A549 (cell line): ENCODE results near the gene CPLANE1. TPM values are rescaled to one million over a fixed set of nuclear protein-coding genes. Genes with fewer than 3 reads are reported as not detected.
"Not testable (repeated sequence)": the region's sequence is repeated elsewhere in the genome, so short reads cannot be mapped to it uniquely, and the experiment has no call there.

Source experiments
- ATAC-seq, 2 experiments: fragments of 200-7000 bp in 1 of 2; fragments of >200 bp in 1 of 2; cut with Nextera tagmentation in 1 of 2; cut with Tn5 transposase in 1 of 2; 3 replicates each; pipeline versions ENCODE4 v1.8.0 to v1.9.1; 2018 to 2020; ENCODE audit warnings: mild to moderate bottlenecking in 1 of 2, moderate library complexity in 1 of 2
- CTCF ChIA-PET: fragments of 300-600 bp; sonication (Branson Sonifier 250); formaldehyde crosslinking; extraction: SDS; loops from one replicate; lab custom pipeline; 2021; ENCODE audit warnings: antibody characterized with exemption, inconsistent platforms; lab: Yijun Ruan, JAX
- POLR2A ChIA-PET: fragments of 350-600 bp; formaldehyde crosslinking; extraction: SDS; loops from one replicate; lab custom pipeline; 2021; ENCODE audit warnings: antibody characterized with exemption, inconsistent platforms; lab: Yijun Ruan, JAX
- DNase-seq, 2 experiments: peaks; one replicate each; pipeline versions ENCODE4 v3.0.0 to v3.0.0-alpha.2; 2011 to 2016; ENCODE audit warnings: low read depth in 1 of 2, low spot score in 1 of 2
- FAIRE-seq: peaks from 2 replicates; lab custom pipeline; 2011; peaks lifted over from hg19 to GRCh38; lab: Jason Lieb, UNC
- H3K27ac ChIP-seq, 2 experiments: fragments of >200 bp; sonication (Bioruptor Twin); formaldehyde crosslinking; 3 replicates each; pipeline ENCODE4 v1.5.1; 2016 to 2017
- H3K4me1 ChIP-seq: fragments of >200 bp; sonication (Bioruptor Twin); formaldehyde crosslinking; 3 replicates; pipeline ENCODE4 v1.6.1; 2016
- H3K4me2 ChIP-seq: fragments of >200 bp; sonication (Bioruptor Twin); formaldehyde crosslinking; 3 replicates; pipeline ENCODE4 v1.6.1; 2016
- H3K4me3 ChIP-seq: fragments of >200 bp; sonication (Bioruptor Twin); formaldehyde crosslinking; 3 replicates; pipeline ENCODE4 v1.5.1; 2016
- H3K9me3 ChIP-seq: fragments of >200 bp; sonication (Bioruptor Twin); formaldehyde crosslinking; 3 replicates; pipeline ENCODE4 v1.6.1; 2016
- ATOH8 ChIP-seq: fragments of 250-450 bp; sonication (Bioruptor Pico); IDR thresholded peaks from 2 replicates; pipeline ENCODE4 v1.5.0; 2020; ENCODE audit warnings: low read depth, mild to moderate bottlenecking, moderate library complexity
- BHLHE40 ChIP-seq: IDR thresholded peaks from 2 replicates; pipeline ENCODE4 v1.6.1; 2012; ENCODE audit warnings: low read depth, low read length, inconsistent platforms
- CHD4 ChIP-seq: fragments of 200-600 bp; sonication (generic); IDR thresholded peaks from 2 replicates; pipeline ENCODE4 v1.6.1; 2016; ENCODE audit warnings: antibody characterized with exemption, mild to moderate bottlenecking, borderline replicate concordance
- E2F6 ChIP-seq: IDR thresholded peaks from 2 replicates; pipeline ENCODE4 v1.6.1; 2012; ENCODE audit warnings: low read depth, borderline replicate concordance
- EHMT2 ChIP-seq: fragments of 200-600 bp; sonication (generic); IDR thresholded peaks from 2 replicates; pipeline ENCODE4 v1.6.1; 2016; ENCODE audit warnings: antibody characterized with exemption, low read depth, mild to moderate bottlenecking, moderate library complexity
- ELK1 ChIP-seq: fragments of 150-350 bp; IDR thresholded peaks from 2 replicates; pipeline ENCODE4 v1.6.1; 2014; ENCODE audit warnings: low read depth, mild to moderate bottlenecking, low read length
- EP300 ChIP-seq, 2 experiments: fragments of >200 bp; sonication (Bioruptor Twin); formaldehyde crosslinking; IDR thresholded peaks; 2 replicates in 1 of 2; 3 replicates in 1 of 2; pipeline ENCODE4 v1.6.1; 2016 to 2017
- ESRRA ChIP-seq: fragments of 150-350 bp; IDR thresholded peaks from 2 replicates; pipeline ENCODE4 v1.6.1; 2014; ENCODE audit warnings: mild to moderate bottlenecking, low read length, borderline replicate concordance
- FOSB ChIP-seq: fragments of 250-450 bp; sonication (Bioruptor Pico); IDR thresholded peaks from 2 replicates; pipeline ENCODE4 v1.5.0; 2020; ENCODE audit warnings: mild to moderate bottlenecking, moderate library complexity
- HMGXB4 ChIP-seq: fragments of 250-450 bp; sonication (Bioruptor Pico); IDR thresholded peaks from 2 replicates; pipeline ENCODE4 v1.5.0; 2021; ENCODE audit warnings: mild to moderate bottlenecking, moderate library complexity, borderline replicate concordance
- JUN ChIP-seq, 2 experiments: fragments of >200 bp; sonication (Bioruptor Twin); formaldehyde crosslinking; IDR thresholded peaks; 2 replicates in 1 of 2; 3 replicates in 1 of 2; pipeline ENCODE4 v1.6.1; 2016 to 2017
- JUNB ChIP-seq: fragments of >200 bp; sonication (Bioruptor Twin); formaldehyde crosslinking; IDR thresholded peaks from 2 replicates; pipeline ENCODE4 v1.6.1; 2016
- MAX ChIP-seq: IDR thresholded peaks from 2 replicates; pipeline ENCODE4 v1.6.1; 2012
- PHF8 ChIP-seq: fragments of 200-600 bp; sonication (generic); IDR thresholded peaks from 2 replicates; pipeline ENCODE4 v1.6.1; 2016; ENCODE audit warnings: low read depth, mild to moderate bottlenecking, antibody characterized with exemption, moderate library complexity, borderline replicate concordance
- RCOR1 ChIP-seq: fragments of 150-350 bp; IDR thresholded peaks from 2 replicates; pipeline ENCODE4 v1.6.1; 2014; ENCODE audit warnings: antibody characterized with exemption, low read length, low read depth
- SMC3 ChIP-seq: fragments of >200 bp; sonication (Bioruptor Twin); formaldehyde crosslinking; IDR thresholded peaks from 3 replicates; pipeline ENCODE4 v1.6.1; 2018; ENCODE audit warnings: inconsistent platforms
- SREBF2 ChIP-seq: fragments of 450-650 bp; IDR thresholded peaks from 2 replicates; pipeline ENCODE4 v1.6.1; 2014; ENCODE audit warnings: mild to moderate bottlenecking, moderate library complexity
- ZNF302 ChIP-seq: fragments of 250-450 bp; sonication (Bioruptor Pico); IDR thresholded peaks from 2 replicates; pipeline ENCODE4 v1.9.0; 2021; ENCODE audit warnings: inconsistent platforms, mild to moderate bottlenecking, moderate library complexity
- WGBS: methylation state at CpG from one replicate; pipeline ENCODE4 v1.1.6; 2017; ENCODE audit errors: missing lambda C conversion rate; 5-methylcytosine and 5-hydroxymethylcytosine counted together
- polyA plus RNA-seq, 4 experiments: library from polyadenylated mRNA; depleted of rRNA in 3 of 4; stranded (reverse); fragments of >200 nt; fragmentation: RNase III in 1 of 4; extraction: RNeasy Plus Mini Kit Qiagen cat#74134 plus additional on column Dnase treatment in 1 of 4; gene quantifications; 2 replicates in 3 of 4; 3 replicates in 1 of 4; pipeline ENCODE4 v1.2.3, GENCODE V29; 2011 to 2017

CPLANE1 gene
- polyA plus RNA-seq, 2 of the 4 experiments (the other 2 are of a cell fraction), result 5.5 to 15.7 TPM

- FAIRE-seq, result peak; percentile 18
- H3K9me3 ChIP-seq, result no peaks in the 10 kb centered on the region
- no peaks in the 10 kb centered on the region for H3K4me1 ChIP-seq
- no peak for ATAC-seq
- DNase-seq, result no peak
- no peak overlapping the region for H3K4me2 ChIP-seq
- TF ChIP-seq EP300 (IDR thresholded peaks at IDR 0.05) (no peak), RCOR1 (no peak), FOSB (CRISPR knock-in tag) (no peak), BHLHE40 (no peak), ELK1 (no peak), HMGXB4 (CRISPR knock-in tag) (no peak), PHF8 (no peak), ATOH8 (no peak), SREBF2 (no peak), SMC3 (no peak), CHD4 (no peak), EHMT2 (no peak), ZNF302 (CRISPR knock-in tag) (no peak), ESRRA (no peak), JUNB (no peak), E2F6 (no peak), MAX (no peak), JUN (IDR thresholded peaks at IDR 0.05) (no peak)
- TF ChIP-seq, all 56 proteins: peak for 0
- Histone ChIP-seq H3K4me3 (no peak overlapping the region), H3K27ac (no peak overlapping the region)
- CTCF ChIA-PET, result interaction anchor here (0.6 kb wide), 1 partner anchor 128 kb away, joined by 3 read pairs; no protein-coding TSS in a partner anchor
- POLR2A ChIA-PET, result no interaction called here
Observed at GRCh38 chr5:37222181-37222580, 27.0 kb downstream of the CPLANE1 start.

GRCh38 chr5:37220426-37220825 lies 28.8 kb downstream of the CPLANE1 start:
- H3K4me3 ChIP-seq, H3K4me2 ChIP-seq, H3K4me1 ChIP-seq, H3K9me3 ChIP-seq, ATAC-seq, FAIRE-seq, POLR2A ChIA-PET, H3K27ac ChIP-seq, DNase-seq: not testable (repeated sequence)
- WGBS, result 94% methylated on average over 6 of the region's 6 CpGs
- CTCF ChIA-PET, result interaction anchor here (0.7 to 0.9 kb wide), 2 partner anchors 11 to 19 kb away, joined by 3 read pairs; no protein-coding TSS in a partner anchor

- DNase-seq, H3K4me2 ChIP-seq, ATAC-seq, POLR2A ChIA-PET, H3K9me3 ChIP-seq, H3K4me1 ChIP-seq, H3K4me3 ChIP-seq, FAIRE-seq, H3K27ac ChIP-seq: not testable (repeated sequence)
- 91% methylated on average over 5 of the region's 5 CpGs for WGBS
- CTCF ChIA-PET, result interaction anchor here (0.6 to 1.6 kb wide), 2 partner anchors 21 to 27 kb away, joined by 3 read pairs; no protein-coding TSS in a partner anchor
Observed at GRCh38 chr5:37219384-37219783, 29.8 kb downstream of the CPLANE1 start.
